Loucy (cell line): ENCODE results near the gene ITGB5.

Source experiments
- H2AFZ ChIP-seq: fragments of 200-600 bp; sonication (generic); 2 replicates; pipeline ENCODE4 v1.6.0; 2016; ENCODE audit warnings: antibody characterized with exemption, mild to moderate bottlenecking, low read length, moderate library complexity
- H3F3A ChIP-seq: fragments of 200-600 bp; 2 replicates; pipeline ENCODE4 v1.6.0; 2016; ENCODE audit warnings: antibody characterized with exemption, low read depth, mild to moderate bottlenecking
- H3K27me3 ChIP-seq: fragments of 200-600 bp; sonication (generic); 2 replicates; pipeline ENCODE4 v1.6.1; 2014; ENCODE audit warnings: low read length, mild to moderate bottlenecking; ENCODE audit not compliant: insufficient read depth, poor library complexity, severe bottlenecking
- H3K36me3 ChIP-seq: fragments of 200-600 bp; sonication (generic); 2 replicates; pipeline ENCODE4 v1.6.1; 2016; ENCODE audit warnings: low read length; ENCODE audit not compliant: insufficient read depth
- H3K4me1 ChIP-seq: fragments of 200-600 bp; sonication (generic); 2 replicates; pipeline ENCODE4 v1.5.1; 2014; ENCODE audit warnings: low read length, mild to moderate bottlenecking; ENCODE audit not compliant: insufficient read depth, poor library complexity, severe bottlenecking
- H3K4me2 ChIP-seq: fragments of 200-600 bp; sonication (generic); 2 replicates; pipeline ENCODE4 v1.6.0; 2014; ENCODE audit warnings: antibody characterized with exemption, low read length, low read depth, mild to moderate bottlenecking; ENCODE audit not compliant: poor library complexity, severe bottlenecking
- H3K4me3 ChIP-seq: fragments of 200-600 bp; sonication (generic); 2 replicates; pipeline ENCODE4 v1.5.1; 2014; ENCODE audit warnings: low read length, mild to moderate bottlenecking, mixed read lengths; ENCODE audit not compliant: poor library complexity, severe bottlenecking
- H3K79me2 ChIP-seq: fragments of 200-600 bp; sonication (generic); 2 replicates; pipeline ENCODE4 v1.6.1; 2014; ENCODE audit warnings: low read length; ENCODE audit not compliant: insufficient read depth
- H3K9ac ChIP-seq: fragments of 200-600 bp; sonication (generic); 2 replicates; pipeline ENCODE4 v1.6.0; 2014; ENCODE audit warnings: mild to moderate bottlenecking, low read depth, low read length, moderate library complexity; ENCODE audit not compliant: poor library complexity, severe bottlenecking
- H3K9me2 ChIP-seq: fragments of 200-600 bp; sonication (generic); replicated peaks from 2 replicates; pipeline ENCODE4 v1.6.1; 2016; ENCODE audit warnings: low read depth, low read length, mixed read lengths
- H3K9me3 ChIP-seq: fragments of 200-600 bp; sonication (generic); 2 replicates; pipeline ENCODE4 v1.6.1; 2014; ENCODE audit warnings: mild to moderate bottlenecking, antibody characterized with exemption, low read length, low read depth; ENCODE audit not compliant: insufficient read depth
- H4K20me1 ChIP-seq: fragments of 200-600 bp; sonication (generic); 2 replicates; pipeline ENCODE4 v1.6.0; 2014; ENCODE audit warnings: antibody characterized with exemption, low read length, mild to moderate bottlenecking; ENCODE audit not compliant: insufficient read depth, poor library complexity, severe bottlenecking
- EZH2phosphoT487 ChIP-seq: fragments of 200-600 bp; IDR thresholded peaks from 2 replicates; pipeline ENCODE4 v1.6.1; 2018; ENCODE audit warnings: antibody characterized with exemption, mild to moderate bottlenecking, moderate library complexity, borderline replicate concordance
- TF ChIP-seq, protein P1 (sequence below): fragments of 200-600 bp; sonication (generic); conservative IDR thresholded peaks from 2 replicates; pipeline ENCODE4 v1.5.1; 2014; ENCODE audit warnings: mild to moderate bottlenecking, antibody characterized with exemption, low read length

ITGB5 gene

DNA sequence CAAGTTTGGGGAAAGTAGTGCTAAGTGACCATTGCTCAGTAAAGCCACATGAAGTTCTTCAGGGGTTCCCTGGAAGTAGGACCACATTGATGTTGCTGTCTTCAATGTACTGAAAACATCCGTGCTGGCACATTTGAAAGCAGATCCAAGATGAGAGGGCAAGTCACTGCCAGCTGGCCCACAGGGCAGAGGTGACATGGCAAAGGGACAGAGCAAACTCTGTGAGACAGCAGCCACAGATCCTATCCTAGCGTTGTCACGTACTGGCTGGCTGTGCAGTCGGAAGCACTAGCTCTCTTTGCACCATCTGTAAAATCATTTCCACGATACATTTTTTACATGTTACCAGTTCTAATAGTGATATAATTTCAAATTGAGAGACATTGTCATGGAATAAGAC lies 33.6 kb upstream of the ITGB5 start:
- Histone ChIP-seq H3K4me1 (no peaks in the 10 kb centered on the region), H3K9me2 (no peaks in the 10 kb centered on the region), H3K9me3 (no peaks in the 10 kb centered on the region), H3F3A (no peaks in the 10 kb centered on the region), H4K20me1 (no peaks in the 10 kb centered on the region), H3K36me3 (no peaks in the 10 kb centered on the region), H3K27me3 (no peaks in the 10 kb centered on the region), H3K79me2 (no peaks in the 10 kb centered on the region), H3K4me2 (no peak overlapping the region), H3K9ac (no peak overlapping the region), H2AFZ (no peak overlapping the region), H3K4me3 (no peak overlapping the region)
- TF ChIP-seq, protein P1, sequence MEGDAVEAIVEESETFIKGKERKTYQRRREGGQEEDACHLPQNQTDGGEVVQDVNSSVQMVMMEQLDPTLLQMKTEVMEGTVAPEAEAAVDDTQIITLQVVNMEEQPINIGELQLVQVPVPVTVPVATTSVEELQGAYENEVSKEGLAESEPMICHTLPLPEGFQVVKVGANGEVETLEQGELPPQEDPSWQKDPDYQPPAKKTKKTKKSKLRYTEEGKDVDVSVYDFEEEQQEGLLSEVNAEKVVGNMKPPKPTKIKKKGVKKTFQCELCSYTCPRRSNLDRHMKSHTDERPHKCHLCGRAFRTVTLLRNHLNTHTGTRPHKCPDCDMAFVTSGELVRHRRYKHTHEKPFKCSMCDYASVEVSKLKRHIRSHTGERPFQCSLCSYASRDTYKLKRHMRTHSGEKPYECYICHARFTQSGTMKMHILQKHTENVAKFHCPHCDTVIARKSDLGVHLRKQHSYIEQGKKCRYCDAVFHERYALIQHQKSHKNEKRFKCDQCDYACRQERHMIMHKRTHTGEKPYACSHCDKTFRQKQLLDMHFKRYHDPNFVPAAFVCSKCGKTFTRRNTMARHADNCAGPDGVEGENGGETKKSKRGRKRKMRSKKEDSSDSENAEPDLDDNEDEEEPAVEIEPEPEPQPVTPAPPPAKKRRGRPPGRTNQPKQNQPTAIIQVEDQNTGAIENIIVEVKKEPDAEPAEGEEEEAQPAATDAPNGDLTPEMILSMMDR = no peak
- TF ChIP-seq EZH2phosphoT487 = no peak

DNA sequence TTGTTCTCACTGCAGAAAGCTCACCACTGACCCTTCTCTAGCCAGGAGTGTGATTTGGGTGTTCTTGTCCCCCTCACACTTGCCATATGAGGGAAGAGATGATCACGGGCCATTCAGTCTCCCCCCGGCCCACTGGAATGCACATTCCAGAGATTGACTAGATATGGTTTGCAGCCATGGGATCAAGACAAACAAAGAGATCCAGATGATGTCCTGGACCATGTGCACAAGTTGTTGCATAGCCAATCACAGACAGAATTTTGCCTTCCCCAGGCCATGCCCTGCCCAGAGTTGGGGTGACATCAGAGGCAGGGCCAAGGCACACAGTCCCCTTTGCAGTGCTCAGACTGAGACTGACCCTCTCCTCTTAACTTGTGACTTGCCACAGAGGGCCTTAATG lies 32.6 kb upstream of the ITGB5 start:
- Histone ChIP-seq H3K9me2 (no peaks in the 10 kb centered on the region), H3K4me1 (no peaks in the 10 kb centered on the region), H3K36me3 (no peaks in the 10 kb centered on the region), H3K9ac (no peak overlapping the region), H4K20me1 (no peaks in the 10 kb centered on the region), H3K27me3 (no peaks in the 10 kb centered on the region), H3K4me2 (no peak overlapping the region), H3F3A (no peaks in the 10 kb centered on the region), H3K79me2 (no peaks in the 10 kb centered on the region), H2AFZ (no peak overlapping the region), H3K9me3 (no peaks in the 10 kb centered on the region), H3K4me3 (no peak overlapping the region)
- TF ChIP-seq EZH2phosphoT487 = no peak
- TF ChIP-seq, protein P1 = no peak

- TF ChIP-seq, protein P1 = no peak
- no peak for TF ChIP-seq EZH2phosphoT487
- Histone ChIP-seq H3K9ac (no peak overlapping the region), H3K9me2 (no peaks in the 10 kb centered on the region), H3K4me2 (no peak overlapping the region), H3K79me2 (no peaks in the 10 kb centered on the region), H2AFZ (no peak overlapping the region), H3K4me1 (no peaks in the 10 kb centered on the region), H3K9me3 (no peaks in the 10 kb centered on the region), H3F3A (no peaks in the 10 kb centered on the region), H3K36me3 (no peaks in the 10 kb centered on the region), H4K20me1 (no peaks in the 10 kb centered on the region), H3K4me3 (no peak overlapping the region), H3K27me3 (no peaks in the 10 kb centered on the region)
Measured at GRCh38 chr3:124918524-124918923, 31.4 kb upstream of the ITGB5 start.
